Endothelial cell of umbilical vein (primary cell): ENCODE results near the gene ANAPC2. TPM values are rescaled to one million over a fixed set of nuclear protein-coding genes. Genes with fewer than 3 reads are reported as not detected.

ENCODE experiments used
- BruUV-seq: library from RNA; stranded (reverse); fragments of 400-500 nt; replicated peaks from 2 replicates; lab custom pipeline; 2021; lab: Mats Ljungman, UMichigan
- CTCF ChIA-PET: fragments of 300-600, 350-600 bp; sonication (Branson Sonifier 250); formaldehyde crosslinking; loops from one replicate; lab custom pipeline; 2021; ENCODE audit warnings: antibody characterized with exemption, inconsistent platforms; lab: Charles Lee
- POLR2A ChIA-PET: fragments of 300-600, 350-600 bp; sonication (Branson Sonifier 250); formaldehyde crosslinking; loops from one replicate; lab custom pipeline; 2021; ENCODE audit warnings: antibody characterized with exemption, inconsistent platforms; lab: Charles Lee
- DNase-seq: peaks from one replicate; pipeline ENCODE4 v3.0.0-alpha.2; 2011; ENCODE audit warnings: low read depth, low spot score
- FAIRE-seq: peaks from 2 replicates; lab custom pipeline; 2011; peaks lifted over from hg19 to GRCh38; lab: Jason Lieb, UNC
- H2AFZ ChIP-seq: 2 replicates; pipeline ENCODE4 v1.6.0; 2012; ENCODE audit warnings: low read depth, low read length, control low read depth, inconsistent platforms
- H3K27ac ChIP-seq: 2 replicates; pipeline ENCODE4 v1.5.1; 2011; ENCODE audit warnings: low read depth, mild to moderate bottlenecking, control low read depth, low read length, moderate library complexity; ENCODE audit not compliant: insufficient read depth
- H3K27me3 ChIP-seq, 2 experiments: 2 replicates each; pipeline versions ENCODE4 v1.6.0 to v1.6.1; 2011; ENCODE audit warnings: low read length in 2 of 2, mixed read lengths in 1 of 2; ENCODE audit not compliant: control insufficient read depth in 2 of 2, insufficient read depth in 2 of 2
- H3K36me3 ChIP-seq, 2 experiments: 2 replicates in 1 of 2; 3 replicates in 1 of 2; pipeline ENCODE4 v1.5.1; 2011; ENCODE audit warnings: low read length in 2 of 2, mild to moderate bottlenecking in 1 of 2, moderate library complexity in 1 of 2; ENCODE audit not compliant: control insufficient read depth in 2 of 2, insufficient read depth in 2 of 2; ENCODE audit errors: extremely low read depth in 1 of 2
- H3K4me1 ChIP-seq: 3 replicates; pipeline ENCODE4 v1.5.1; 2011; ENCODE audit warnings: mild to moderate bottlenecking, low read length; ENCODE audit not compliant: control insufficient read depth, insufficient read depth; ENCODE audit errors: extremely low read depth
- H3K4me2 ChIP-seq: 2 replicates; pipeline ENCODE4 v1.6.1; 2011; ENCODE audit warnings: low read length, control low read depth, mixed read lengths; ENCODE audit not compliant: insufficient read depth
- H3K4me3 ChIP-seq, 3 experiments: fragments of 200-600 bp in 1 of 3; sonication (generic), shearing (Covaris generic) in 1 of 3; replicated peaks in 1 of 3; 2 replicates each; pipeline ENCODE4 v1.5.1; 2011 to 2016; ENCODE audit warnings: control low read depth in 3 of 3, low read length in 3 of 3, mild to moderate bottlenecking in 2 of 3, inconsistent platforms in 1 of 3, low read depth in 1 of 3, moderate library complexity in 1 of 3; ENCODE audit not compliant: insufficient read depth in 1 of 3
- H3K79me2 ChIP-seq: 2 replicates; pipeline ENCODE4 v1.6.0; 2012; ENCODE audit warnings: low read length, inconsistent platforms; ENCODE audit not compliant: control insufficient read depth, insufficient read depth
- H3K9ac ChIP-seq: replicated peaks from 2 replicates; pipeline ENCODE3; 2011; ENCODE audit warnings: low read length, control low read depth; ENCODE audit not compliant: insufficient read depth; ENCODE audit errors: extremely low read depth
- H3K9me1 ChIP-seq: replicated peaks from 3 replicates; pipeline ENCODE4 v1.6.0; 2011; ENCODE audit warnings: mild to moderate bottlenecking, low read length; ENCODE audit not compliant: control insufficient read depth, insufficient read depth; ENCODE audit errors: extremely low read depth
- H3K9me3 ChIP-seq: replicated peaks from 2 replicates; pipeline ENCODE4 v1.5.1; 2012; ENCODE audit warnings: low read length, inconsistent platforms; ENCODE audit not compliant: control insufficient read depth, insufficient read depth
- H4K20me1 ChIP-seq: replicated peaks from 2 replicates; pipeline ENCODE3; 2011; ENCODE audit warnings: mild to moderate bottlenecking, low read length; ENCODE audit not compliant: control insufficient read depth, insufficient read depth; ENCODE audit errors: extremely low read depth
- CTCF ChIP-seq, 2 donors: IDR thresholded peaks; 1 replicate in 1 of 2; 2 replicates in 1 of 2; pipeline ENCODE4 v1.5.1; 2011; ENCODE audit warnings: low read length in 2 of 2, mild to moderate bottlenecking in 2 of 2, moderate library complexity in 2 of 2, control low read depth in 1 of 2, inconsistent platforms in 1 of 2, low read depth in 1 of 2; ENCODE audit not compliant: insufficient read depth in 1 of 2; ENCODE audit errors: extremely low read depth in 1 of 2
- EZH2 ChIP-seq: IDR thresholded peaks from 2 replicates; pipeline ENCODE4 v1.6.1; 2012; ENCODE audit warnings: borderline replicate concordance, low read depth, mild to moderate bottlenecking, moderate library complexity, low read length, inconsistent platforms; ENCODE audit not compliant: severe bottlenecking
- FOS ChIP-seq: IDR thresholded peaks from 2 replicates; pipeline ENCODE4 v1.6.1; 2011; ENCODE audit warnings: mild to moderate bottlenecking, low read length, moderate library complexity, borderline replicate concordance; ENCODE audit not compliant: insufficient read depth
- GATA2 ChIP-seq: IDR thresholded peaks from 2 replicates; pipeline ENCODE4 v1.7.0; 2011; ENCODE audit warnings: low read depth, mild to moderate bottlenecking, moderate library complexity, mixed read lengths, low read length; ENCODE audit not compliant: insufficient read length, insufficient read depth
- JUN ChIP-seq: IDR thresholded peaks from 2 replicates; pipeline ENCODE4 v1.6.1; 2011; ENCODE audit warnings: borderline replicate concordance, low read depth; ENCODE audit not compliant: insufficient read length, insufficient read depth
- MAX ChIP-seq: IDR thresholded peaks from 2 replicates; pipeline ENCODE4 v1.6.1; 2011; ENCODE audit not compliant: insufficient read depth, insufficient read length
- MYC ChIP-seq: IDR thresholded peaks from one replicate; pipeline ENCODE4 v1.6.1; 2011; ENCODE audit warnings: mild to moderate bottlenecking, low read depth, low read length
- POLR2A ChIP-seq: IDR thresholded peaks from 2 replicates; pipeline ENCODE4 v1.6.1; 2012; ENCODE audit warnings: low read depth, mild to moderate bottlenecking, control low read depth, low read length
- POLR2AphosphoS5 ChIP-seq: IDR thresholded peaks from 2 replicates; pipeline ENCODE4 v1.6.1; 2012; ENCODE audit warnings: low read depth, mild to moderate bottlenecking, control low read depth, low read length, moderate library complexity; ENCODE audit not compliant: insufficient read depth
- dilution Hi-C: fragments of 300-500 bp; cut with MboI; formaldehyde crosslinking; loops from one replicate; pipeline ENCODE4 v1.15.0; 2019; ENCODE audit warnings: low sequenced_read_pairs; ENCODE audit not compliant: extremely low pct_ligation_motif_present
- intact Hi-C: fragments of 100-400 bp; cut with micrococcal nuclease; formaldehyde crosslinking; loops from one replicate; pipeline ENCODE4 v1.10.0; 2022
- polyA plus RNA-seq, 4 experiments: library from polyadenylated mRNA; depleted of rRNA in 3 of 4; stranded (reverse) in 3 of 4; unstranded in 1 of 4; fragments of >200 nt; gene quantifications; 2 replicates each; pipeline versions ENCODE4 v1.2.1 to v1.2.3, GENCODE V29; 2011 to 2012; ENCODE audit warnings: missing spikeins in 1 of 4
- total RNA-seq: library from RNA; stranded (reverse); gene quantifications from 2 replicates; pipeline ENCODE4 v1.2.3, GENCODE V29; 2021

ANAPC2 gene
- total and polyA plus RNA-seq, 2 donors (not counting 3 experiments of a cell fraction or from before 2014, with no cell fraction given), result 44.8 to 69.2 TPM

- Histone ChIP-seq H3K4me2 (peak overlapping the region; percentile 46), H3K27me3 (no peaks in the 10 kb centered on the region), H3K9me3 (no peaks in the 10 kb centered on the region), H3K4me1 (peaks cover 15% of the 10 kb centered on the region), H3K9me1 (no peaks in the 10 kb centered on the region), H3K9ac (no peak overlapping the region), H3K36me3 (no peaks in the 10 kb centered on the region), H3K79me2 (peaks cover 12% of the 10 kb centered on the region), H2AFZ (no peak overlapping the region), H3K27ac (no peak overlapping the region), H3K4me3 (peak overlapping the region in 1 of 3 experiments; percentile 43), H4K20me1 (no peaks in the 10 kb centered on the region)
- POLR2A ChIA-PET, result no interaction called here
- dilution Hi-C loops, result no loop called here
- FAIRE-seq (no peak), DNase-seq (peak; percentile 12)
- BruUV-seq, result no TSS peak
- CTCF ChIA-PET, result interaction anchor here (1.2 to 1.7 kb wide), 4 partner anchors 11 to 37 kb away, joined by 5 to 8 read pairs (median 6); partner anchors contain the start of genes ANAPC2, RNF224 and SSNA1
- intact Hi-C loops, result loop anchor here (1.0 to 2.0 kb wide), 5 partner anchors 10 to 70 kb away; partner anchors contain the start of gene TUBB4B
- TF ChIP-seq FOS, result no peak
- TF ChIP-seq CTCF (IDR thresholded peaks at IDR 0.05; ENCODE audit: extremely low read depth in 1 of 2, insufficient read depth in 1 of 2, low read depth in 1 of 2, low read length in 2 of 2), result no peak
- TF ChIP-seq MYC, result no peak
- no peak for TF ChIP-seq JUN
- TF ChIP-seq MAX, result no peak
- TF ChIP-seq EZH2, result no peak
- TF ChIP-seq POLR2A, result no peak
- no peak for TF ChIP-seq POLR2AphosphoS5
- no peak for TF ChIP-seq GATA2
Observed at GRCh38 chr9:137199411-137200121, 11.2 kb upstream of the ANAPC2 start.
